ENCODE data around the gene ADAP1. TPM values are rescaled to one million over a fixed set of nuclear protein-coding genes. Genes with fewer than 3 reads are reported as not detected.

ADAP1 gene
- total RNA-seq, 1 experiment from 2014 or later = 3.1 TPM

- intact Hi-C loops (cut with micrococcal nuclease; ENCODE audit: unreplicated experiment) = no loop called here
- no peak overlapping the region for H3K4me3 ChIP-seq (ENCODE audit: low read depth in 2 of 2, low read length in 2 of 2)
- BruUV-seq (replicated peaks) = no TSS peak
- CTCF ChIA-PET = interaction anchor here (0.5 kb wide), 1 partner anchor 385 kb away, joined by 3 read pairs; no protein-coding TSS in a partner anchor
- no peaks in the 10 kb centered on the region for H3K27me3 ChIP-seq (ENCODE audit: control insufficient read depth, insufficient read depth, low read length)
- no peak for DNase-seq (ENCODE audit: low read depth, low spot score)
- no peaks in the 10 kb centered on the region for H3K9me3 ChIP-seq (ENCODE audit: control insufficient read depth, insufficient read depth, low read depth, low read length)
- peaks cover 24% of the 10 kb centered on the region for H3K36me3 ChIP-seq (ENCODE audit: control insufficient read depth, insufficient read depth, low read length)
- peaks cover 17% of the 10 kb centered on the region for H3K4me1 ChIP-seq (ENCODE audit: control insufficient read depth, insufficient read depth, low read length)
- POLR2A ChIA-PET = no interaction called here
- ATAC-seq = no peak
- in situ Hi-C loops (cut with HindIII; ENCODE audit: low pct_unique_long_range_greater_than_20kb, low sequenced_read_pairs) = loop anchor here (25.0 kb wide), 1 partner anchor 169 kb away; a partner anchor contains a TSS
- H3K27ac ChIP-seq (ENCODE audit: low read length) = no peak overlapping the region
- TF ChIP-seq REST (IDR thresholded peaks at IDR 0.05; ENCODE audit: insufficient read depth in 1 of 2, low read depth in 2 of 2, low read length in 1 of 2) (no peak), CTCF (IDR thresholded peaks at IDR 0.05) (no peak), SIN3A (IDR thresholded peaks at IDR 0.05; ENCODE audit: borderline replicate concordance, insufficient read depth, low read depth, low read length) (no peak), POLR2AphosphoS5 (IDR thresholded peaks at IDR 0.05; ENCODE audit: low read depth, low read length) (no peak), TCF7L2 (IDR thresholded peaks at IDR 0.05; ENCODE audit: low read depth, low read length) (no peak)
These were observed 14.0 kb upstream of the ADAP1 start for GRCh38 chr7:968205-969105.

GRCh38 chr7:967361-968082, 13.0 kb upstream of the ADAP1 start:
- Histone ChIP-seq H3K9me3 (ENCODE audit: control insufficient read depth, insufficient read depth, low read depth, low read length) (no peaks in the 10 kb centered on the region), H3K4me1 (ENCODE audit: control insufficient read depth, insufficient read depth, low read length) (peaks cover 17% of the 10 kb centered on the region), H3K27me3 (ENCODE audit: control insufficient read depth, insufficient read depth, low read length) (no peaks in the 10 kb centered on the region), H3K27ac (ENCODE audit: low read length) (no peak overlapping the region), H3K4me3 (ENCODE audit: low read depth in 2 of 2, low read length in 2 of 2) (no peak overlapping the region), H3K36me3 (ENCODE audit: control insufficient read depth, insufficient read depth, low read length) (peaks cover 17% of the 10 kb centered on the region)
- TF ChIP-seq REST (IDR thresholded peaks at IDR 0.05; ENCODE audit: insufficient read depth in 1 of 2, low read depth in 2 of 2, low read length in 1 of 2) = no peak
- TF ChIP-seq TCF7L2 (IDR thresholded peaks at IDR 0.05; ENCODE audit: low read depth, low read length) = no peak
- TF ChIP-seq POLR2AphosphoS5 (IDR thresholded peaks at IDR 0.05; ENCODE audit: low read depth, low read length) = no peak
- no peak for TF ChIP-seq SIN3A (IDR thresholded peaks at IDR 0.05; ENCODE audit: borderline replicate concordance, insufficient read depth, low read depth, low read length)
- no peak for TF ChIP-seq CTCF (IDR thresholded peaks at IDR 0.05)
- no peak for DNase-seq (ENCODE audit: low read depth, low spot score)
- ATAC-seq = no peak
- ChIA-PET CTCF (no interaction called here), POLR2A (no interaction called here)
- in situ Hi-C loops (cut with HindIII; ENCODE audit: low pct_unique_long_range_greater_than_20kb, low sequenced_read_pairs) = loop anchor here (25.0 kb wide), 1 partner anchor 170 kb away; a partner anchor contains a TSS
- intact Hi-C loops (cut with micrococcal nuclease; ENCODE audit: unreplicated experiment) = no loop called here
- no TSS peak for BruUV-seq (replicated peaks)
